ENCODE data around the gene SMAP2.

DNA sequence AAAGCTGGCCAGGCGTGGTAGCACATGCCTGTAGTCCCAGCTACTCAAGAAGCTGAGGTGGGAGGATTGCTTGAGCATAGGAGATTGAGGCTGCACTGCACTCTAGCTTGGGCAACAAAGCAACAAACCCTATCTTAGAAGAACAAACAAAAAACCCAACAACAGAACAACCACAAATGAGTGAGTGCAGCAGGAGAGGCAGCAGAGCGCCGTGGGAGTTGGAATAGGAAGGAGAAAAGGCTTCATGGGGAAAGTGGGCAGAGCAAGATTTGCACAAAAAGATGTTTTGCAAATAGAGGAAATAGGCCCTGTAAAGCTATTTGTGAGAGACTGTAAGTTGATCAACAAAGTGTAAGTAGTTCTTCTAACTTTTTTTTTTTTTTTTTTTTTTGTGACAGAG, 19.6 kb downstream of the SMAP2 start:
- 0 out of 2 replicates have a peak, but pooled peaks have one; percentile 71 for TF ChIP-seq POLR2AphosphoS5 (IDR thresholded peaks at IDR 0.05; ENCODE audit: low read depth, low read length)
- TF ChIP-seq POLR2A (IDR thresholded peaks at IDR 0.05; ENCODE audit: low read depth, low read length): peak; percentile 43; the same call in 1 of the 2 replicates
